Psoas muscle (tissue), 8 donors: ENCODE results near the gene VCAN. TPM values are rescaled to one million over a fixed set of nuclear protein-coding genes. Genes with fewer than 3 reads are reported as not detected.

ENCODE experiments used
- ATAC-seq, 4 donors: fragments of 200-7000 bp; cut with Tn5 transposase; one replicate each; pipeline ENCODE4 v1.9.1; 2020; ENCODE audit warnings: moderate library complexity in 3 of 4, mild to moderate bottlenecking in 2 of 4
- DNase-seq, 2 donors: peaks; one replicate each; pipeline ENCODE4 v3.0.0-alpha.2; 2020
- H3K27ac ChIP-seq: fragments of 200-600 bp; one replicate; pipeline ENCODE4 v1.8.0; 2022
- H3K27me3 ChIP-seq, 3 donors: fragments of 200-600 bp in 1 of 3; one replicate each; pipeline versions ENCODE4 v1.6.1 to v1.8.0; 2013 to 2022; ENCODE audit warnings: low read length in 2 of 3, mild to moderate bottlenecking in 2 of 3, moderate library complexity in 1 of 3; ENCODE audit not compliant: insufficient read depth in 3 of 3
- H3K36me3 ChIP-seq, 2 donors: fragments of 200-600 bp in 1 of 2; one replicate each; pipeline versions ENCODE4 v1.6.1 to v1.8.0; 2013 to 2022; ENCODE audit warnings: low read depth in 1 of 2, mild to moderate bottlenecking in 1 of 2, moderate library complexity in 1 of 2; ENCODE audit not compliant: insufficient read depth in 1 of 2
- H3K4me1 ChIP-seq: fragments of 200-600 bp; one replicate; pipeline ENCODE4 v1.8.0; 2022
- H3K4me3 ChIP-seq: fragments of 200-600 bp; one replicate; pipeline ENCODE4 v1.8.0; 2022; ENCODE audit warnings: mild to moderate bottlenecking
- H3K9me3 ChIP-seq: fragments of 200-600 bp; one replicate; pipeline ENCODE4 v1.8.0; 2022
- CTCF ChIP-seq: fragments of 200-600 bp; IDR thresholded peaks from one replicate; pipeline ENCODE4 v1.8.0; 2022; ENCODE audit warnings: antibody characterized with exemption
- WGBS, 3 donors: extraction: QIAGEN DNeasy Blood & Tissue Kit; methylation state at CpG; one replicate each; pipeline versions ENCODE4 v1.1.6 to v1.1.7; 2013; 5-methylcytosine and 5-hydroxymethylcytosine counted together
- intact Hi-C, 2 donors: fragments of 100-400 bp; cut with DNase I; formaldehyde crosslinking; loops; one replicate each; pipeline versions ENCODE4 v1.11.0 to v1.14.2; 2022
- polyA plus RNA-seq, 3 donors: library from polyadenylated mRNA; stranded (reverse); fragments of 200-250 nt; gene quantifications; one replicate each; pipeline ENCODE4 v1.2.3, GENCODE V29; 2013
- total RNA-seq, 4 donors: library from RNA; stranded (reverse); fragmentation: NEBNext Ultra II Directional in 2 of 4; extraction: Animal tissue kit (Norgen Biotek cat#: 25700) in 2 of 4; gene quantifications; one replicate each; pipeline versions ENCODE4 v1.2.1 to v1.2.4, GENCODE V29; 2021 to 2023
- donor health status: healthy with polysubstance abuse.
- donor health status: DM: no; HTN: no; CAD: no; lungs with moderate emphysema.
- donor health status: Bipolar disorder and iron deficiency.
- donor health status: healthy.
- donor health status: DM: yes; HTN: yes; CAD: no.
- donor health status: DM: no; HTN: no; CAD: no.
- donor health status: DM: no; HTN: no; CAD: no.
- donor health status: DM: yes; HTN: yes; CAD: no.

The VCAN gene
- total and polyA plus RNA-seq, 7 donors: 2.7 to 26.1 (median 8.8) TPM

- Histone ChIP-seq H3K27me3 (no peaks in the 10 kb centered on the region), H3K36me3 (no peaks in the 10 kb centered on the region), H3K4me1 (no peaks in the 10 kb centered on the region), H3K27ac (no peak overlapping the region), H3K9me3 (no peaks in the 10 kb centered on the region), H3K4me3 (no peak overlapping the region)
- no peak for TF ChIP-seq CTCF
- 88 to 92% (median 92%) methylated on average over 2 of the region's 2 CpGs for WGBS, 3 donors
- intact Hi-C loops: no loop called here
- ATAC-seq (no peak), DNase-seq (no peak)
These were observed 27.1 kb upstream of the VCAN start for GRCh38 chr5:83444445-83444844.

- DNase-seq (no peak), ATAC-seq (no peak)
- Histone ChIP-seq H3K27me3 (no peaks in the 10 kb centered on the region), H3K27ac (no peak overlapping the region), H3K4me1 (no peaks in the 10 kb centered on the region), H3K36me3 (no peaks in the 10 kb centered on the region), H3K9me3 (no peaks in the 10 kb centered on the region), H3K4me3 (no peak overlapping the region)
- WGBS, 3 donors: 85 to 87% (median 86%) methylated on average over 4 of the region's 4 CpGs
- no peak for TF ChIP-seq CTCF
- intact Hi-C loops: no loop called here
These were observed 25.1 kb upstream of the VCAN start for GRCh38 chr5:83446253-83446947.

GRCh38 chr5:83447533-83447932 is 24.0 kb upstream of the VCAN start:
- H3K36me3 ChIP-seq: no peaks in the 10 kb centered on the region
- H3K4me1 ChIP-seq: no peaks in the 10 kb centered on the region
- no peaks in the 10 kb centered on the region for H3K9me3 ChIP-seq
- H3K27ac ChIP-seq: no peak overlapping the region
- intact Hi-C loops: no loop called here
- no peak for TF ChIP-seq CTCF
- 76 to 85% (median 80%) methylated on average over 1 of the region's 1 CpG for WGBS, 3 donors
- no peak overlapping the region for H3K4me3 ChIP-seq
- DNase-seq: no peak
- no peak for ATAC-seq
- H3K27me3 ChIP-seq: no peaks in the 10 kb centered on the region

GRCh38 chr5:83450183-83450966 is 21.2 kb upstream of the VCAN start:
- ATAC-seq (no peak), DNase-seq (no peak)
- H3K27ac ChIP-seq: no peak overlapping the region
- no peaks in the 10 kb centered on the region for H3K36me3 ChIP-seq
- no peaks in the 10 kb centered on the region for H3K4me1 ChIP-seq
- H3K4me3 ChIP-seq: no peak overlapping the region
- TF ChIP-seq CTCF: no peak
- intact Hi-C loops: no loop called here
- H3K27me3 ChIP-seq: no peaks in the 10 kb centered on the region
- peaks cover 20% of the 10 kb centered on the region for H3K9me3 ChIP-seq
- 61 to 72% (median 64%) methylated on average over 4 of the region's 4 CpGs for WGBS, 3 donors
